ENCODE results near the gene TRRAP. TPM values are rescaled to one million over a fixed set of nuclear protein-coding genes. Genes with fewer than 3 reads are reported as not detected.

Gene TRRAP
- total RNA-seq, 1 experiment from 2014 or later: 55.4 TPM

GRCh38 chr7:99028261-99028973 lies 150.1 kb downstream of the TRRAP start:
- intact Hi-C loops (cut with micrococcal nuclease; ENCODE audit: unreplicated experiment): no loop called here
- H3K27me3 ChIP-seq (replicated peaks; ENCODE audit: control insufficient read depth, insufficient read depth, low read length): no peaks in the 10 kb centered on the region
- H3K4me1 Mint-ChIP-seq (ENCODE audit: low read depth, unreplicated experiment): peaks cover 16% of the 10 kb centered on the region
- no peak overlapping the region for H3K4me3 ChIP-seq (ENCODE audit: low read depth, low read length)
- H3K9me3 ChIP-seq: no peaks in the 10 kb centered on the region
- no peak for TF ChIP-seq CTCF (IDR thresholded peaks at IDR 0.05; ENCODE audit: insufficient read depth in 1 of 2, low read depth in 1 of 2, low read length in 1 of 2, severe bottlenecking in 1 of 2, unreplicated experiment in 1 of 2)
- ChIA-PET CTCF (interaction anchor here (0.6 to 0.8 kb wide), 2 partner anchors 8 to 118 kb away, joined by 3 to 5 read pairs; no protein-coding TSS in a partner anchor), POLR2A (no interaction called here)
- H3K36me3 ChIP-seq (ENCODE audit: control insufficient read depth, insufficient read depth, low read length): peaks cover 6% of the 10 kb centered on the region
- no peak overlapping the region for H3K27ac Mint-ChIP-seq (ENCODE audit: unreplicated experiment)
- no peaks in the 10 kb centered on the region for H3K9me3 Mint-ChIP-seq (ENCODE audit: unreplicated experiment)
- H3K27me3 Mint-ChIP-seq (ENCODE audit: insufficient read depth, unreplicated experiment): no peaks in the 10 kb centered on the region
- DNase-seq: no peak
- H3K36me3 Mint-ChIP-seq (ENCODE audit: insufficient read depth, unreplicated experiment): peaks cover 86% of the 10 kb centered on the region
- BruUV-seq (replicated peaks): TSS peak; percentile 16
- peaks cover 13% of the 10 kb centered on the region; the same call in 1 of the 2 replicates for H3K4me1 ChIP-seq
- H3K4me3 Mint-ChIP-seq (ENCODE audit: unreplicated experiment): no peak overlapping the region

- no peaks in the 10 kb centered on the region for H3K9me3 Mint-ChIP-seq (ENCODE audit: unreplicated experiment)
- H3K4me1 Mint-ChIP-seq (ENCODE audit: low read depth, unreplicated experiment): peaks cover 10% of the 10 kb centered on the region
- Histone ChIP-seq H3K9me3 (no peaks in the 10 kb centered on the region), H3K4me3 (ENCODE audit: low read depth, low read length) (no peak overlapping the region), H3K4me1 (peaks cover 13% of the 10 kb centered on the region; the same call in 1 of the 2 replicates), H3K27me3 (replicated peaks; ENCODE audit: control insufficient read depth, insufficient read depth, low read length) (no peaks in the 10 kb centered on the region), H3K36me3 (ENCODE audit: control insufficient read depth, insufficient read depth, low read length) (peaks cover 6% of the 10 kb centered on the region)
- no TSS peak for BruUV-seq (replicated peaks)
- intact Hi-C loops (cut with micrococcal nuclease; ENCODE audit: unreplicated experiment): no loop called here
- H3K27me3 Mint-ChIP-seq (ENCODE audit: insufficient read depth, unreplicated experiment): no peaks in the 10 kb centered on the region
- peak overlapping the region; percentile 39 for H3K27ac Mint-ChIP-seq (ENCODE audit: unreplicated experiment)
- H3K36me3 Mint-ChIP-seq (ENCODE audit: insufficient read depth, unreplicated experiment): peaks cover 84% of the 10 kb centered on the region
- ChIA-PET CTCF (no interaction called here), POLR2A (interaction anchor here (0.5 to 0.7 kb wide), 3 partner anchors 240 to 380 kb away, joined by 3 to 4 read pairs (median 3); no protein-coding TSS in a partner anchor)
- H3K4me3 Mint-ChIP-seq (ENCODE audit: unreplicated experiment): peak overlapping the region; percentile 7
- DNase-seq: peak; percentile 49 to 68
- no peak for TF ChIP-seq CTCF (IDR thresholded peaks at IDR 0.05; ENCODE audit: insufficient read depth in 1 of 2, low read depth in 1 of 2, low read length in 1 of 2, severe bottlenecking in 1 of 2, unreplicated experiment in 1 of 2)
These were observed 151.4 kb downstream of the TRRAP start for GRCh38 chr7:99029466-99030435.

GRCh38 chr7:99030457-99030856 lies 152.1 kb downstream of the TRRAP start:
- no peak for TF ChIP-seq CTCF (IDR thresholded peaks at IDR 0.05; ENCODE audit: insufficient read depth in 1 of 2, low read depth in 1 of 2, low read length in 1 of 2, severe bottlenecking in 1 of 2, unreplicated experiment in 1 of 2)
- H3K36me3 ChIP-seq (ENCODE audit: control insufficient read depth, insufficient read depth, low read length): peaks cover 6% of the 10 kb centered on the region
- no peaks in the 10 kb centered on the region for H3K9me3 ChIP-seq

More at GRCh38 chr7:99030457-99030856, 152.1 kb downstream of the TRRAP start:
- Mint-ChIP-seq H3K9me3 (ENCODE audit: unreplicated experiment) (no peaks in the 10 kb centered on the region), H3K27ac (ENCODE audit: unreplicated experiment) (peak overlapping the region; percentile 39), H3K4me1 (ENCODE audit: low read depth, unreplicated experiment) (peaks cover 10% of the 10 kb centered on the region), H3K27me3 (ENCODE audit: insufficient read depth, unreplicated experiment) (no peaks in the 10 kb centered on the region), H3K4me3 (ENCODE audit: unreplicated experiment) (peak overlapping the region; percentile 7), H3K36me3 (ENCODE audit: insufficient read depth, unreplicated experiment) (peaks cover 88% of the 10 kb centered on the region)
- POLR2A ChIA-PET: interaction anchor here (0.5 to 0.7 kb wide), 3 partner anchors 239 to 380 kb away, joined by 3 to 4 read pairs (median 3); no protein-coding TSS in a partner anchor
- Histone ChIP-seq H3K27me3 (replicated peaks; ENCODE audit: control insufficient read depth, insufficient read depth, low read length) (no peaks in the 10 kb centered on the region), H3K4me3 (ENCODE audit: low read depth, low read length) (no peak overlapping the region), H3K4me1 (peaks cover 13% of the 10 kb centered on the region; the same call in 1 of the 2 replicates)
- CTCF ChIA-PET: no interaction called here
- no TSS peak for BruUV-seq (replicated peaks)
- DNase-seq: no peak
- intact Hi-C loops (cut with micrococcal nuclease; ENCODE audit: unreplicated experiment): no loop called here
